HL-60/S4 treated with phorbol 12-myristate 13-acetate at 8.2 ng/mL for 4 days and 3 days (cell line): Measurements from ENCODE around the gene KRTAP5-8.
"Not testable (repeated sequence)": the region's sequence is repeated elsewhere in the genome, so short reads cannot be mapped to it uniquely, and the experiment has no call there.

Source experiments
- in situ Hi-C: fragments of 300-500 bp; cut with MboI; formaldehyde crosslinking; loops from 2 replicates; pipeline ENCODE4 v1.15.0; 2022; ENCODE audit warnings: low sequenced_read_pairs

Gene KRTAP5-8

GRCh38 chr11:71537977-71538665 is at the start of gene KRTAP5-8:
Gene KRTAP5-8, plus strand, starts transcription at chr11:71538025. Its CDS starts 31 bp downstream, at chr11:71538056.
- in situ Hi-C loops: not testable (repeated sequence)

- in situ Hi-C loops: no loop called here
Measured at GRCh38 chr11:71488681-71489270, 49.0 kb upstream of the KRTAP5-8 start.

- in situ Hi-C loops: no loop called here
Measured at GRCh38 chr11:71489311-71490043, 48.3 kb upstream of the KRTAP5-8 start.

GRCh38 chr11:71490044-71490730 is 47.6 kb upstream of the KRTAP5-8 start:
- in situ Hi-C loops: no loop called here

GRCh38 chr11:71490731-71491390 is 47.0 kb upstream of the KRTAP5-8 start:
- in situ Hi-C loops: no loop called here

GRCh38 chr11:71491531-71491930 is 46.3 kb upstream of the KRTAP5-8 start:
- in situ Hi-C loops: no loop called here

- in situ Hi-C loops: no loop called here
Measured at GRCh38 chr11:71491940-71492339, 45.9 kb upstream of the KRTAP5-8 start.

- in situ Hi-C loops: no loop called here
Measured at GRCh38 chr11:71495286-71496230, 42.3 kb upstream of the KRTAP5-8 start.

- in situ Hi-C loops: no loop called here
Measured at GRCh38 chr11:71496421-71496820, 41.4 kb upstream of the KRTAP5-8 start.

GRCh38 chr11:71498091-71498490 is 39.7 kb upstream of the KRTAP5-8 start:
- in situ Hi-C loops: no loop called here

GRCh38 chr11:71499125-71499524 is 38.7 kb upstream of the KRTAP5-8 start:
- in situ Hi-C loops: no loop called here

GRCh38 chr11:71499546-71499945 is 38.3 kb upstream of the KRTAP5-8 start:
- in situ Hi-C loops: no loop called here

- in situ Hi-C loops: no loop called here
Measured at GRCh38 chr11:71500601-71501021, 37.2 kb upstream of the KRTAP5-8 start.

- in situ Hi-C loops: no loop called here
Measured at GRCh38 chr11:71501071-71501985, 36.5 kb upstream of the KRTAP5-8 start.

- in situ Hi-C loops: no loop called here
Measured at GRCh38 chr11:71502026-71502425, 35.8 kb upstream of the KRTAP5-8 start.

- in situ Hi-C loops: no loop called here
Measured at GRCh38 chr11:71502871-71503435, 34.9 kb upstream of the KRTAP5-8 start.

GRCh38 chr11:71504531-71504930 is 33.3 kb upstream of the KRTAP5-8 start:
- in situ Hi-C loops: no loop called here

- in situ Hi-C loops: no loop called here
Measured at GRCh38 chr11:71505001-71505400, 32.8 kb upstream of the KRTAP5-8 start.
